Mammary epithelial cell (primary cell): ENCODE results near the gene SUSD1.

Source experiments
- CTCF ChIP-seq, 2 donors: IDR thresholded peaks in 1 of 2; conservative IDR thresholded peaks in 1 of 2; 2 replicates each; pipeline ENCODE4 v1.5.1; 2011 to 2012; ENCODE audit warnings: inconsistent platforms in 2 of 2, low read length in 2 of 2, mild to moderate bottlenecking in 2 of 2, control low read depth in 1 of 2, low read depth in 1 of 2; ENCODE audit not compliant: insufficient read depth in 1 of 2; ENCODE audit errors: extremely low read depth in 1 of 2
- EZH2 ChIP-seq: IDR thresholded peaks from 2 replicates; pipeline ENCODE4 v1.6.1; 2012; ENCODE audit warnings: low read length, inconsistent platforms, borderline replicate concordance

GRCh38 chr9:112218908-112219307, 43.8 kb upstream of the SUSD1 start:
- TF ChIP-seq EZH2 (no peak), CTCF (conservative IDR thresholded peaks at IDR 0.05 in 1 of 2, IDR thresholded peaks at IDR 0.05 in 1 of 2; ENCODE audit: extremely low read depth in 1 of 2, insufficient read depth in 1 of 2, low read depth in 1 of 2, low read length in 2 of 2) (no peak)
